ENCODE results near the gene ARHGAP26. TPM values are rescaled to one million over a fixed set of nuclear protein-coding genes. Genes with fewer than 3 reads are reported as not detected.

The ARHGAP26 gene
- total RNA-seq, 1 donor from 2014 or later = 14.1 TPM

- TF ChIP-seq, protein P1, sequence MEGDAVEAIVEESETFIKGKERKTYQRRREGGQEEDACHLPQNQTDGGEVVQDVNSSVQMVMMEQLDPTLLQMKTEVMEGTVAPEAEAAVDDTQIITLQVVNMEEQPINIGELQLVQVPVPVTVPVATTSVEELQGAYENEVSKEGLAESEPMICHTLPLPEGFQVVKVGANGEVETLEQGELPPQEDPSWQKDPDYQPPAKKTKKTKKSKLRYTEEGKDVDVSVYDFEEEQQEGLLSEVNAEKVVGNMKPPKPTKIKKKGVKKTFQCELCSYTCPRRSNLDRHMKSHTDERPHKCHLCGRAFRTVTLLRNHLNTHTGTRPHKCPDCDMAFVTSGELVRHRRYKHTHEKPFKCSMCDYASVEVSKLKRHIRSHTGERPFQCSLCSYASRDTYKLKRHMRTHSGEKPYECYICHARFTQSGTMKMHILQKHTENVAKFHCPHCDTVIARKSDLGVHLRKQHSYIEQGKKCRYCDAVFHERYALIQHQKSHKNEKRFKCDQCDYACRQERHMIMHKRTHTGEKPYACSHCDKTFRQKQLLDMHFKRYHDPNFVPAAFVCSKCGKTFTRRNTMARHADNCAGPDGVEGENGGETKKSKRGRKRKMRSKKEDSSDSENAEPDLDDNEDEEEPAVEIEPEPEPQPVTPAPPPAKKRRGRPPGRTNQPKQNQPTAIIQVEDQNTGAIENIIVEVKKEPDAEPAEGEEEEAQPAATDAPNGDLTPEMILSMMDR (IDR thresholded peaks at IDR 0.05) = no peak
- no peak overlapping the region for H3K4me3 Mint-ChIP-seq (ENCODE audit: unreplicated experiment)
- peaks cover 8% of the 10 kb centered on the region for H3K4me1 Mint-ChIP-seq (ENCODE audit: unreplicated experiment)
- H3K27me3 Mint-ChIP-seq (ENCODE audit: unreplicated experiment) = no peaks in the 10 kb centered on the region
- no peaks in the 10 kb centered on the region for H3K36me3 Mint-ChIP-seq (ENCODE audit: unreplicated experiment)
- no peak overlapping the region for H3K27ac Mint-ChIP-seq (ENCODE audit: unreplicated experiment)
- no peaks in the 10 kb centered on the region for H3K9me3 Mint-ChIP-seq (ENCODE audit: unreplicated experiment)
- no peak for DNase-seq (ENCODE audit: extremely low spot score, unreplicated experiment)
Measured at GRCh38 chr5:143128412-143129071, 358.4 kb downstream of the ARHGAP26 start.

DNA sequence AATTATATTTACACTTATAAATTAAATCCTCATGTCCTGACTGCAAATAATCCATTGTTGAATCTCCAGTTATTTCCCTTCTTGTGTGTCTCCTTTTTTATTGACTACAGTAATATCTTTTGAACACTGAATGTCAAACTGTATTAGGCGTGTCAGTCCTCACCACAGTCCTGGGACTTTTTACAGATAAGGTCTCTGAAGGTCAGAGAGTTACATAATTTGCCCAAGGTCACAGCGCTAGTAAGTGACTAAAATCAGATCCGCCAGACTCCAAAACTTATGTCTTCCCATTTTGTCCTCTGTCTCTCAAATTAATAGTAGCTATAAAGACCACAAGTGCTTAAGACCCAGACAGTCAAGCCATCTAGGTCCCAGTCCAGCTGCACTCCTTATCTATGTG, 359.0 kb downstream of the ARHGAP26 start:
- H3K4me3 Mint-ChIP-seq (ENCODE audit: unreplicated experiment) = no peak overlapping the region
- no peak overlapping the region for H3K27ac Mint-ChIP-seq (ENCODE audit: unreplicated experiment)
- H3K9me3 Mint-ChIP-seq (ENCODE audit: unreplicated experiment) = no peaks in the 10 kb centered on the region
- no peaks in the 10 kb centered on the region for H3K27me3 Mint-ChIP-seq (ENCODE audit: unreplicated experiment)
- no peak for DNase-seq (ENCODE audit: extremely low spot score, unreplicated experiment)
- peaks cover 8% of the 10 kb centered on the region for H3K4me1 Mint-ChIP-seq (ENCODE audit: unreplicated experiment)
- H3K36me3 Mint-ChIP-seq (ENCODE audit: unreplicated experiment) = no peaks in the 10 kb centered on the region
- TF ChIP-seq, protein P1 (IDR thresholded peaks at IDR 0.05) = no peak

DNA sequence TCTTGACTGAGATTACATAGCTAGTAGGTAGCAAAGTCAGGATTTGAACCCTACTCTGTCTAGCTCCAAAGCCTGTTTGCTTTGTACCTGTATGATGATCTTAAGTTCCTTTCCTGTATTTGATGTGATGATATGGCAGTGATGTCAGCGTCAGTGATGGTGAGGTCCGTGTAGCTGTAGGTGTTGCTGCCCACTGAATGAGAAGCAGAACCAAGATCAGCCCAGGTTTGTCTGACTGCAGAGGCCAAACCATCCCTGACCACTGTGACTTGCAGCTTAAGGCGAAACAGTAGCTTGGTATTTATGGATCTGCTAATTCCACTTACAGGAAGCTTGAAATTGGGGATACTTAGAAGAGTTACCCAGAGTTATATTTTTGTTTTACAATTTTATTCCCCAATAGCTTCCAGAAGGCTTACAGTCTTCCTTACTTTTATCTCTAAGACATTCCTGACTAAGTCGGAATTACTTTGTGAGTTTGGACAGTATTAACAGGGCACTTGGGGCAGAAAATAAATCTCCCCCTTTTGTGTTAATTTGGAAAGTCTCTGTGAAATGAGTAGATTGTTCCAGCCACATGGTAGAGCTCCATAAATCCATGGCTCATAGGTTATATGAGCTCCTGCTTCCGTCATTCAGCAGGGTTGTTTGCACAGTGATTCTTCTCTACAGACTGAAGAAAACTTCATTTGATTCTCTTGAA, 359.9 kb downstream of the ARHGAP26 start:
- Mint-ChIP-seq H3K27me3 (ENCODE audit: unreplicated experiment) (no peaks in the 10 kb centered on the region), H3K36me3 (ENCODE audit: unreplicated experiment) (peaks cover 2% of the 10 kb centered on the region), H3K4me1 (ENCODE audit: unreplicated experiment) (peaks cover 8% of the 10 kb centered on the region), H3K9me3 (ENCODE audit: unreplicated experiment) (no peaks in the 10 kb centered on the region), H3K27ac (ENCODE audit: unreplicated experiment) (no peak overlapping the region), H3K4me3 (ENCODE audit: unreplicated experiment) (no peak overlapping the region)
- TF ChIP-seq, protein P1 (IDR thresholded peaks at IDR 0.05) = no peak
- no peak for DNase-seq (ENCODE audit: extremely low spot score, unreplicated experiment)

DNA sequence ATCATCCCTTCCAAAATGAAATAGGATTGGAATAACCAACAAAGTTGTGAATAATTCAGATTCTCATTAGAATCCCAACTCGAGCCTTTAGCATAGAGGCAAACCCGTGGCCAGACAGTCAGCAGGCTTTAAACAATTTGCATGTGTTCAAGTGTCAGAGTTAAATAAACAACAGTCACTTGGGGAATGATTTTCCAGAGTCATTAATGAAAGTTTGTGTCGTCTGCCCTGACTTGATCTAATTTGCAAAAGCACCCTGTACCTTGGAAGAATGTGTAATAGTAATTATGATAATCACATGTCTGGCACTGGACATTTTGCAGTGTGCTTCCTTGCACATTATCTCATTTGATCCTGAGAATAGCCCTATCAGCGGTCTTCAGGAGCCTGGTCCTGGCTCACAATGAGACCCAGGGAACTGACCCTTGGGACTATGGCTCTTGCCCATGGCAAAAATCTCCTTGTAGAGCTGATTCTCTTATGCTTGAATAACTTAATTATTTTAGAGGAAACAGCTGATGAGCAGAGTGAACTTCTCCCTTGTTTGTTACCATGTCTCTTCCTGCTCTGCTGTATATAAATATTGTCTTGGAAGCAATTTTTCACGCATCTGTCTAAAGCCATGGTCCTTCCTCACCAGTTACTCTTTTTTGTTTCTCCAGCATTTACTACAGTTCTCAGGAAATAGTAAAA, 360.6 kb downstream of the ARHGAP26 start:
- TF ChIP-seq, protein P1 (IDR thresholded peaks at IDR 0.05) = no peak
- Mint-ChIP-seq H3K9me3 (ENCODE audit: unreplicated experiment) (no peaks in the 10 kb centered on the region), H3K27me3 (ENCODE audit: unreplicated experiment) (no peaks in the 10 kb centered on the region), H3K4me1 (ENCODE audit: unreplicated experiment) (peaks cover 8% of the 10 kb centered on the region), H3K27ac (ENCODE audit: unreplicated experiment) (no peak overlapping the region), H3K4me3 (ENCODE audit: unreplicated experiment) (no peak overlapping the region), H3K36me3 (ENCODE audit: unreplicated experiment) (peaks cover 2% of the 10 kb centered on the region)
- DNase-seq (ENCODE audit: extremely low spot score, unreplicated experiment) = no peak

DNA sequence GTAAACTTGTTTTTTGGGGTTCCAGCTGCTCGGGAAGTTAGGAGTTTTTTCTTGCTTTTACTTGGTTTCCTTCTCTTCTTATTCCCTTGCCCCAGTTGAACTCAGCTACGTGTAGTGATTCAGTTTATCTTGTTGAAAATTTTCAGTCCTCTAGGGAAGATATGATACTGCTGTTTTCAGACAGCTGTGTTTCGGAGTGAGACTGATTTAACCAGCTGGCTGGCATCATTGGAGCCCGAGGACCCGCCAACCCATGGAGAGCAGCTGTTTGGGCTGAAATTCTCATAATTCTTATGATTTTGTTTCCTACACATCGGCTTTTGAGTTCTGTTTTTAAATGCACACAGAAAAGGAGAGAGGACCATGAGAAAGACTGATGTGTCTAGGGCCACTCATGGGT, 361.8 kb downstream of the ARHGAP26 start:
- no peaks in the 10 kb centered on the region for H3K9me3 Mint-ChIP-seq (ENCODE audit: unreplicated experiment)
- H3K36me3 Mint-ChIP-seq (ENCODE audit: unreplicated experiment) = peaks cover 2% of the 10 kb centered on the region
- DNase-seq (ENCODE audit: extremely low spot score, unreplicated experiment) = no peak
- no peaks in the 10 kb centered on the region for H3K27me3 Mint-ChIP-seq (ENCODE audit: unreplicated experiment)
- H3K27ac Mint-ChIP-seq (ENCODE audit: unreplicated experiment) = no peak overlapping the region
- TF ChIP-seq, protein P1 (IDR thresholded peaks at IDR 0.05) = no peak
- no peak overlapping the region for H3K4me3 Mint-ChIP-seq (ENCODE audit: unreplicated experiment)
- H3K4me1 Mint-ChIP-seq (ENCODE audit: unreplicated experiment) = peaks cover 4% of the 10 kb centered on the region

Measured in osteocyte (in vitro differentiated cells).